Activated CD8-positive, alpha-beta memory T cell treated with anti-CD3 and anti-CD28 coated beads, Interleukin-2, amount 50 U/mL, for 4 hours (primary cell): ENCODE results near the gene PRND.
"Not testable (repeated sequence)": the region's sequence is repeated elsewhere in the genome, so short reads cannot be mapped to it uniquely, and the experiment has no call there.

ENCODE experiments used
- DNase-seq: peaks from one replicate; pipeline ENCODE4 v3.0.0-alpha.2; 2020

The PRND gene

GRCh38 chr20:4740774-4741431 is 19.2 kb downstream of the PRND start:
- DNase-seq = peak; percentile 72

GRCh38 chr20:4748847-4749246 is 27.1 kb downstream of the PRND start:
- DNase-seq = no peak

- no peak for DNase-seq
Measured at GRCh38 chr20:4749326-4749725, 27.6 kb downstream of the PRND start.

- DNase-seq = no peak
Measured at GRCh38 chr20:4750381-4750780, 28.7 kb downstream of the PRND start.

- peak; percentile 43 for DNase-seq
Measured at GRCh38 chr20:4759100-4759884, 37.6 kb downstream of the PRND start.

GRCh38 chr20:4763261-4763660 is 41.6 kb downstream of the PRND start:
- DNase-seq = no peak

- no peak for DNase-seq
Measured at GRCh38 chr20:4763723-4764510, 42.2 kb downstream of the PRND start.

GRCh38 chr20:4764805-4765204 is 43.1 kb downstream of the PRND start:
- no peak for DNase-seq

GRCh38 chr20:4765681-4766080 is 44.0 kb downstream of the PRND start:
- no peak for DNase-seq

- DNase-seq = no peak
Measured at GRCh38 chr20:4766631-4767030, 44.9 kb downstream of the PRND start.

- no peak for DNase-seq
Measured at GRCh38 chr20:4767084-4767483, 45.4 kb downstream of the PRND start.

GRCh38 chr20:4769328-4769727 is 47.6 kb downstream of the PRND start:
- no peak for DNase-seq

- no peak for DNase-seq
Measured at GRCh38 chr20:4770026-4770425, 48.3 kb downstream of the PRND start.

GRCh38 chr20:4771004-4771403 is 49.3 kb downstream of the PRND start:
- no peak for DNase-seq

GRCh38 chr20:4772132-4772531 is 50.4 kb downstream of the PRND start:
- no peak for DNase-seq

GRCh38 chr20:4773014-4773413 is 51.3 kb downstream of the PRND start:
- not testable (repeated sequence) for DNase-seq

- DNase-seq = no peak
Measured at GRCh38 chr20:4773736-4774135, 52.0 kb downstream of the PRND start.

GRCh38 chr20:4774207-4774606 is 52.5 kb downstream of the PRND start:
- no peak for DNase-seq

- DNase-seq = no peak
Measured at GRCh38 chr20:4775322-4776078, 53.8 kb downstream of the PRND start.

- DNase-seq = no peak
Measured at GRCh38 chr20:4776079-4776630, 54.4 kb downstream of the PRND start.
